CD14-positive monocyte (primary cell): ENCODE measurements around the gene SLC27A2. TPM values are rescaled to one million over a fixed set of nuclear protein-coding genes. Genes with fewer than 3 reads are reported as not detected.
A peak's percentile ranks its signal among the peaks of the same experiment; 100 is the strongest.

Source experiments
- DNase-seq, 3 donors: peaks; one replicate each; pipeline ENCODE4 v3.0.0-alpha.2; 2011 to 2022
- H2AFZ ChIP-seq: 2 replicates; pipeline ENCODE4 v1.6.0; 2012; ENCODE audit warnings: mild to moderate bottlenecking, low read depth, low read length, inconsistent platforms; ENCODE audit not compliant: insufficient read depth, poor library complexity, severe bottlenecking
- H3K27ac ChIP-seq, 2 donors: 1 replicate in 1 of 2; 2 replicates in 1 of 2; pipeline ENCODE4 v1.5.1; 2012 to 2013; ENCODE audit warnings: low read length in 2 of 2, control low read depth in 1 of 2, inconsistent platforms in 1 of 2, low read depth in 1 of 2, mild to moderate bottlenecking in 1 of 2
- H3K27me3 ChIP-seq, 2 donors: one replicate each; pipeline versions ENCODE4 v1.6.0 to v1.6.1; 2011 to 2013; ENCODE audit warnings: low read length in 2 of 2; ENCODE audit not compliant: control insufficient read depth in 2 of 2, insufficient read depth in 2 of 2
- H3K36me3 ChIP-seq, 2 donors: replicated peaks in 1 of 2; 1 replicate in 1 of 2; 2 replicates in 1 of 2; pipeline versions ENCODE4 v1.5.1 to v1.6.1; 2012 to 2013; ENCODE audit warnings: low read length in 2 of 2, control low read depth in 1 of 2, inconsistent platforms in 1 of 2, mild to moderate bottlenecking in 1 of 2; ENCODE audit not compliant: insufficient read depth in 2 of 2, control insufficient read depth in 1 of 2
- H3K4me1 ChIP-seq, 2 donors: 1 replicate in 1 of 2; 2 replicates in 1 of 2; pipeline versions ENCODE4 v1.5.1 to v1.6.1; 2012 to 2013; ENCODE audit warnings: low read length in 2 of 2, control low read depth in 1 of 2, inconsistent platforms in 1 of 2, mild to moderate bottlenecking in 1 of 2, moderate library complexity in 1 of 2; ENCODE audit not compliant: insufficient read depth in 2 of 2, control insufficient read depth in 1 of 2
- H3K4me2 ChIP-seq: replicated peaks from 2 replicates; pipeline ENCODE3; 2012; ENCODE audit warnings: low read length, moderate library complexity, mild to moderate bottlenecking; ENCODE audit not compliant: poor library complexity, severe bottlenecking; ENCODE audit errors: extremely low read depth
- H3K4me3 ChIP-seq, 3 experiments: fragments of 200-600 bp in 1 of 3; sonication (generic) in 1 of 3; replicated peaks in 1 of 3; 1 replicate in 2 of 3; 2 replicates in 1 of 3; pipeline ENCODE4 v1.5.1; 2011 to 2013; ENCODE audit warnings: low read length in 3 of 3, mild to moderate bottlenecking in 3 of 3, control low read depth in 2 of 3, low read depth in 2 of 3, inconsistent platforms in 1 of 3, moderate library complexity in 1 of 3
- H3K79me2 ChIP-seq: 2 replicates; pipeline ENCODE4 v1.6.0; 2012; ENCODE audit warnings: mild to moderate bottlenecking, control low read depth, inconsistent platforms, low read length, moderate library complexity; ENCODE audit not compliant: insufficient read depth
- H3K9ac ChIP-seq: 2 replicates; pipeline ENCODE4 v1.6.0; 2017; ENCODE audit warnings: low read length, mild to moderate bottlenecking; ENCODE audit not compliant: insufficient read depth, poor library complexity, severe bottlenecking
- H3K9me3 ChIP-seq, 2 donors: replicated peaks in 1 of 2; 1 replicate in 1 of 2; 2 replicates in 1 of 2; pipeline versions ENCODE4 v1.5.1 to v1.6.1; 2012 to 2013; ENCODE audit warnings: low read length in 2 of 2, control low read depth in 1 of 2; ENCODE audit not compliant: control insufficient read depth in 1 of 2, insufficient read depth in 1 of 2
- H4K20me1 ChIP-seq: 2 replicates; pipeline ENCODE4 v1.6.0; 2012; ENCODE audit warnings: mild to moderate bottlenecking, low read length, control low read depth, moderate library complexity; ENCODE audit not compliant: insufficient read depth
- H3K27ac Mint-ChIP-seq, 7 donors: one replicate each; pipeline ENCODE4 v1.8.0; 2020; ENCODE audit warnings: mild to moderate bottlenecking in 7 of 7, mixed read lengths in 7 of 7, moderate library complexity in 6 of 7, inconsistent platforms in 2 of 7
- H3K27me3 Mint-ChIP-seq, 3 donors: one replicate each; pipeline ENCODE4 v1.8.0; 2021 to 2022; ENCODE audit warnings: low read depth in 3 of 3, mild to moderate bottlenecking in 3 of 3, mixed read lengths in 3 of 3, moderate library complexity in 3 of 3, inconsistent platforms in 1 of 3
- H3K36me3 Mint-ChIP-seq, 2 donors: one replicate each; pipeline ENCODE4 v1.8.0; 2020; ENCODE audit warnings: mixed read lengths in 2 of 2, inconsistent platforms in 1 of 2, mild to moderate bottlenecking in 1 of 2
- H3K4me1 Mint-ChIP-seq: one replicate; pipeline ENCODE4 v1.8.0; 2020; ENCODE audit warnings: mild to moderate bottlenecking, mixed read lengths
- H3K4me3 Mint-ChIP-seq, 2 donors: one replicate each; pipeline ENCODE4 v1.8.0; 2020; ENCODE audit warnings: mild to moderate bottlenecking in 2 of 2, mixed read lengths in 2 of 2, moderate library complexity in 1 of 2
- H3K9me3 Mint-ChIP-seq, 7 donors: one replicate each; pipeline ENCODE4 v1.8.0; 2020 to 2022; ENCODE audit warnings: mixed read lengths in 7 of 7, mild to moderate bottlenecking in 6 of 7, moderate library complexity in 6 of 7, inconsistent platforms in 2 of 7
- CTCF ChIP-seq: fragments of 200-600 bp; IDR thresholded peaks from one replicate; pipeline ENCODE4 v1.8.0; 2022; ENCODE audit warnings: antibody characterized with exemption, mild to moderate bottlenecking
- WGBS: methylation state at CpG from one replicate; pipeline ENCODE4 v1.1.5; 2013; ENCODE audit warnings: missing lambda C conversion rate; ENCODE audit not compliant: insufficient coverage; 5-methylcytosine and 5-hydroxymethylcytosine counted together
- intact Hi-C, 2 donors: fragments of 100-400 bp; cut with micrococcal nuclease; formaldehyde crosslinking; loops; one replicate each; pipeline versions ENCODE4 v1.15.0 to v1.15.1; 2023
- polyA plus RNA-seq, 3 donors: library from polyadenylated mRNA; depleted of rRNA in 1 of 3; unstranded in 2 of 3; stranded (reverse) in 1 of 3; fragments of 300-500 nt in 2 of 3; fragments of >200 nt in 1 of 3; fragmentation: Illumina TruSeq in 2 of 3; gene quantifications; 1 replicate in 2 of 3; 2 replicates in 1 of 3; pipeline ENCODE4 v1.2.3, GENCODE V29; 2012 to 2021

Gene SLC27A2
- polyA plus RNA-seq, 3 donors: 0.13 TPM; not detected in 2

- H3K9ac ChIP-seq: no peak overlapping the region
- Mint-ChIP-seq H3K9me3 (peaks cover 0 to 2% (median 0%) of the 10 kb centered on the region in 7 donors), H3K4me3 (no peak overlapping the region), H3K27ac (peak overlapping the region in 1 of 7 donors; percentile 36), H3K27me3 (no peaks in the 10 kb centered on the region), H3K36me3 (no peaks in the 10 kb centered on the region), H3K4me1 (peaks cover 35% of the 10 kb centered on the region)
- H3K4me1 ChIP-seq: peaks cover 16 to 41% of the 10 kb centered on the region in 2 donors
- no peak overlapping the region for H2AFZ ChIP-seq
- no peaks in the 10 kb centered on the region for H3K27me3 ChIP-seq
- H3K9me3 ChIP-seq: no peaks in the 10 kb centered on the region
- peak; percentile 21 for TF ChIP-seq CTCF
- no peak overlapping the region for H3K4me3 ChIP-seq
- no peaks in the 10 kb centered on the region for H4K20me1 ChIP-seq
- no peak overlapping the region for H3K27ac ChIP-seq
- DNase-seq: no peak
- H3K36me3 ChIP-seq: no peaks in the 10 kb centered on the region
- peaks cover 7% of the 10 kb centered on the region for H3K79me2 ChIP-seq
- intact Hi-C loops: no loop called here
- H3K4me2 ChIP-seq: no peak overlapping the region
These were observed 43.6 kb upstream of the SLC27A2 start for GRCh38 chr15:50138391-50138790.

- Histone ChIP-seq H2AFZ (no peak overlapping the region), H3K9me3 (no peaks in the 10 kb centered on the region), H3K4me3 (no peak overlapping the region), H3K9ac (no peak overlapping the region), H4K20me1 (no peaks in the 10 kb centered on the region), H3K79me2 (peaks cover 7% of the 10 kb centered on the region), H3K36me3 (no peaks in the 10 kb centered on the region), H3K27ac (no peak overlapping the region), H3K4me1 (peaks cover 5 to 24% of the 10 kb centered on the region in 2 donors), H3K4me2 (no peak overlapping the region), H3K27me3 (no peaks in the 10 kb centered on the region)
- WGBS: no CpG with 5 or more reads among the region's 1 CpG
- intact Hi-C loops: loop anchor here (10.0 kb wide), 2 partner anchors 265 to 905 kb away; no protein-coding TSS in a partner anchor
- Mint-ChIP-seq H3K27me3 (no peaks in the 10 kb centered on the region), H3K36me3 (peaks cover 0 to 7% of the 10 kb centered on the region in 2 donors), H3K27ac (no peak overlapping the region), H3K9me3 (peaks cover 0 to 10% (median 5%) of the 10 kb centered on the region in 7 donors), H3K4me3 (no peak overlapping the region), H3K4me1 (peaks cover 33% of the 10 kb centered on the region)
- no peak for DNase-seq
- TF ChIP-seq CTCF: no peak
These were observed 41.9 kb upstream of the SLC27A2 start for GRCh38 chr15:50140098-50140497.
